SK-N-SH (cell line): Measurements from ENCODE around the gene TRPM2.

Experiments
- CTCF ChIP-seq: fragments of 200-600 bp; sonication (generic); IDR thresholded peaks from 2 replicates; pipeline ENCODE4 v1.6.1; 2017; ENCODE audit warnings: antibody characterized with exemption, mild to moderate bottlenecking, moderate library complexity
- ELF1 ChIP-seq: IDR thresholded peaks from 2 replicates; pipeline ENCODE4 v1.4.0; 2012
- EP300 ChIP-seq, 2 experiments: IDR thresholded peaks; 2 replicates each; pipeline versions ENCODE4 v1.4.0 to v1.6.1; 2012; ENCODE audit warnings: borderline replicate concordance in 1 of 2, low read depth in 1 of 2, low read length in 1 of 2
- EZH2phosphoT487 ChIP-seq: fragments of 200-600 bp; sonication (generic); IDR thresholded peaks from 2 replicates; pipeline ENCODE4 v1.6.1; 2017; ENCODE audit warnings: low read depth, mixed run types, mild to moderate bottlenecking, antibody characterized with exemption, moderate library complexity, borderline replicate concordance
- IRF3 ChIP-seq: fragments of 150-350 bp; IDR thresholded peaks from 2 replicates; pipeline ENCODE4 v1.6.1; 2016; ENCODE audit warnings: mild to moderate bottlenecking, low read depth, low read length
- NRF1 ChIP-seq: IDR thresholded peaks from 2 replicates; pipeline ENCODE4 v1.6.1; 2012; ENCODE audit warnings: low read depth, mild to moderate bottlenecking, low read length
- POLR2AphosphoS5 ChIP-seq: IDR thresholded peaks from 2 replicates; pipeline ENCODE4 v1.6.1; 2012; ENCODE audit warnings: low read depth, low read length
- RAD21 ChIP-seq: IDR thresholded peaks from 2 replicates; pipeline ENCODE4 v1.6.1; 2012; ENCODE audit warnings: mild to moderate bottlenecking, low read length
- RFX5 ChIP-seq: IDR thresholded peaks from 2 replicates; pipeline ENCODE4 v1.6.1; 2012; ENCODE audit warnings: mild to moderate bottlenecking, improper control_type of control experiment, low read length
- RXRA ChIP-seq: IDR thresholded peaks from 2 replicates; pipeline ENCODE4 v1.4.0; 2012; ENCODE audit warnings: low read depth, mild to moderate bottlenecking, borderline replicate concordance
- SIN3A ChIP-seq: IDR thresholded peaks from 2 replicates; pipeline ENCODE4 v1.6.1; 2012; ENCODE audit warnings: low read depth, mild to moderate bottlenecking, low read length, moderate library complexity, borderline replicate concordance
- TAF1 ChIP-seq: IDR thresholded peaks from 2 replicates; pipeline ENCODE4 v1.6.1; 2012; ENCODE audit warnings: low read depth, mild to moderate bottlenecking, low read length, moderate library complexity, borderline replicate concordance
- USF2 ChIP-seq: fragments of 150-350 bp; IDR thresholded peaks from 2 replicates; pipeline ENCODE4 v1.6.1; 2017; ENCODE audit warnings: antibody characterized with exemption, low read length, low read depth, borderline replicate concordance

GRCh38 chr21:44316277-44316900, 37.0 kb upstream of the TRPM2 start:
- no peak for TF ChIP-seq CTCF
- TF ChIP-seq EP300 (IDR thresholded peaks at IDR 0.05; ENCODE audit: borderline replicate concordance in 1 of 2, low read depth in 1 of 2, low read length in 1 of 2), result no peak
- TF ChIP-seq EZH2phosphoT487, result no peak
- TF ChIP-seq RAD21, result no peak
- no peak for TF ChIP-seq SIN3A
- no peak for TF ChIP-seq POLR2AphosphoS5
- no peak for TF ChIP-seq USF2
- TF ChIP-seq TAF1, result no peak
- TF ChIP-seq ELF1, result no peak
- no peak for TF ChIP-seq NRF1
- no peak for TF ChIP-seq IRF3
- TF ChIP-seq RFX5, result no peak
- no peak for TF ChIP-seq RXRA
